Activated CD8-positive, alpha-beta T cell treated with anti-CD3 and anti-CD28 coated beads, Interleukin-2, amount 10 ng/mL, durations not matched to agents 7 days and 5 days (primary cell): ENCODE measurements around the gene MBNL1. TPM values are rescaled to one million over a fixed set of nuclear protein-coding genes. Genes with fewer than 3 reads are reported as not detected.

Experiments
- ATAC-seq: fragments of 150-1000 bp; cut with Tn5 transposase; one replicate; pipeline ENCODE4 v1.10.0; 2021; ENCODE audit warnings: moderate library complexity
- CTCF ChIA-PET: fragments of 350-600 bp; sonication (Branson Sonifier 250); formaldehyde crosslinking; loops from one replicate; lab custom pipeline; 2021; ENCODE audit warnings: antibody characterized with exemption; lab: Charles Lee
- POLR2A ChIA-PET: fragments of 350-600 bp; sonication (Branson Sonifier 250); formaldehyde crosslinking; loops from one replicate; lab custom pipeline; 2021; ENCODE audit warnings: antibody characterized with exemption; lab: Charles Lee
- DNase-seq: peaks from one replicate; pipeline ENCODE4 v3.0.0-alpha.2; 2020
- H3K27ac Mint-ChIP-seq: one replicate; pipeline ENCODE4 v1.8.0; 2021; ENCODE audit warnings: mild to moderate bottlenecking, mixed read lengths
- H3K27me3 Mint-ChIP-seq: one replicate; pipeline ENCODE4 v1.8.0; 2021; ENCODE audit warnings: low read depth, mixed read lengths
- H3K36me3 Mint-ChIP-seq: one replicate; pipeline ENCODE4 v1.8.0; 2021; ENCODE audit warnings: low read depth, mixed read lengths
- H3K4me1 Mint-ChIP-seq: one replicate; pipeline ENCODE4 v1.8.0; 2021; ENCODE audit warnings: low read depth, mixed read lengths
- H3K4me3 Mint-ChIP-seq: one replicate; pipeline ENCODE4 v1.8.0; 2021; ENCODE audit warnings: mild to moderate bottlenecking, mixed read lengths
- H3K9me3 Mint-ChIP-seq: one replicate; pipeline ENCODE4 v1.8.0; 2022; ENCODE audit warnings: mixed read lengths; ENCODE audit not compliant: insufficient read depth
- total RNA-seq, 2 experiments: library from RNA; stranded (reverse); gene quantifications; one replicate each; pipeline ENCODE4 v1.2.3, GENCODE V29; 2021

The MBNL1 gene
- total RNA-seq, 2 experiments from 2014 or later: 469 to 504 TPM

DNA sequence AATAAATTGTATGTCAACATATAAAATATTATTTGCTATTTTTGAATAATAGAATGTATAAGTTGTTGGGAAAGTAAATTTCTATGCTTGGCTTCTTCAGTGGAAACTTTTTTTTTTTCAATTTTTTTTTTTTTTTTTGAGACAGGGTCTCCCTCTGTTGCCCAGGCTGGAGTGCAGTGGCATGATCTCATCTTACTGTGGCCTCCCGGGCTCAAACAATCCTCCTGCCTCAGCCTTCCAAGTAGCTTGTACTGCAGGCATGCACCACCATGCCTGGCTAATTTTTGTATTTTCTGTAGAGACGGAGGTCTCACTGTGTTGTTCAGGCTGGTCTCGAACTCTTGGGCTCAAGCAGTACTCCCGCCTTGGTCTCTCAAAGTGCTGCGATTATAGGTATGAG, 16.8 kb downstream of the MBNL1 start:
- Mint-ChIP-seq H3K4me3 (peak overlapping the region; percentile 52), H3K36me3 (peaks cover 45% of the 10 kb centered on the region), H3K27ac (peak overlapping the region; percentile 58), H3K9me3 (no peaks in the 10 kb centered on the region), H3K4me1 (peaks cover 75% of the 10 kb centered on the region), H3K27me3 (no peaks in the 10 kb centered on the region)
- peak; percentile 22 for ATAC-seq
- ChIA-PET POLR2A (interaction anchor here (0.9 to 1.9 kb wide), 10 partner anchors 10 to 105 kb away, joined by 3 to 7 read pairs (median 4); no protein-coding TSS in a partner anchor), CTCF (interaction anchor here (1.0 to 3.9 kb wide), 9 partner anchors 10 to 158 kb away, joined by 3 to 24 read pairs (median 4); no protein-coding TSS in a partner anchor)
- DNase-seq: no peak

DNA sequence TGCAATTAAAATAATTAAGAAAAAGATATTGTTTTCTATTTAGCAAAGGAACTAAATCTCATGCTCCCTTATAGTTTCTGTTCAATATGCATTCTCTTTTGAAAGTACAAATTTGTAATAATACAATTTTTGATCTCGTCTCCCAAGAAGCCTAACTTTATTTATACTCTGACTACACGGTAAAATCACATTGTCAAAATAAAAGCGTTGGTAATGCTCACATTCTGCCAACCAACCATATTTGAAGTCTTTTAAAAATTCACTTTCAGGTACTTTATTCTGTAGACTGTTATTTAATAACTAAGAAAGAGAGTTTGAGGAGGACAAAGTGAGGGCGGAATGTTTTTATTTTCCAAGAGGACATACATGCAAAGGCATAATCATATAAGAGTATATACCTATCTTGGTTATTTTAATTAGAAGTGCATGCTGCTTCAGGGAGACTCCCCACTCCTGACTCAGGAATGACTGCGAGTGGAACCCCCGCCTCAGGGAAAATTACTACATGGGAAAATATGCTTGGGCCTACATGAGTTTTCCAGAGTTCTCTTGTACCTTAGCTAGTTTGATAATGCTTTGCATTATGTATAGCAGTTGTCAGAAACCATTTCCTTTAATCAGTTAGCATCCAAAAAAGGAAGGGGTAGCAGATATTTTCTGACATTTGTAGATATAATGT, 19.3 kb downstream of the MBNL1 start:
- H3K27me3 Mint-ChIP-seq: no peaks in the 10 kb centered on the region
- no peak overlapping the region for H3K27ac Mint-ChIP-seq
- H3K4me1 Mint-ChIP-seq: peaks cover 78% of the 10 kb centered on the region
- ATAC-seq: no peak
- H3K36me3 Mint-ChIP-seq: peaks cover 50% of the 10 kb centered on the region
- POLR2A ChIA-PET: no interaction called here
- CTCF ChIA-PET: interaction anchor here (1.4 kb wide), 1 partner anchor 10 kb away, joined by 5 read pairs; no protein-coding TSS in a partner anchor
- no peaks in the 10 kb centered on the region for H3K9me3 Mint-ChIP-seq
- H3K4me3 Mint-ChIP-seq: peak overlapping the region; percentile 9
- no peak for DNase-seq

DNA sequence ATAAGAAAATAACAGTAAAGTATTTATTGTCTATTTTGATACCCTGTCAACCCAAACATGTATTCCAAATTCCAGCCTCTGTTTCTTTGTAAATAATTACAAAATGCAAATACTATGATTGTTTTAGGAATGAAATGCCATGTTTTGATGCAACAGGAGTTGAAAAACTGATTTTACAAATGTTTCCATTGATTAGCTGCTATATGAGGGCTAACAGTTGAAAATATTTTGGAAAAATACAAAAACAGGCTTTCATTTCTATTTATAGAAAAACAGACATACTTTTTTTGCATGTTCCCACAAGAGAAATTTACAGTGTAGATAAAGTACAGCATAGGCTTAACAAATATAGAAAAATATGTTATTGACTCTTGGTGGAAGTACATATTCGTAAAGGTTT, 20.0 kb downstream of the MBNL1 start:
- no peak for ATAC-seq
- ChIA-PET CTCF (no interaction called here), POLR2A (no interaction called here)

DNA sequence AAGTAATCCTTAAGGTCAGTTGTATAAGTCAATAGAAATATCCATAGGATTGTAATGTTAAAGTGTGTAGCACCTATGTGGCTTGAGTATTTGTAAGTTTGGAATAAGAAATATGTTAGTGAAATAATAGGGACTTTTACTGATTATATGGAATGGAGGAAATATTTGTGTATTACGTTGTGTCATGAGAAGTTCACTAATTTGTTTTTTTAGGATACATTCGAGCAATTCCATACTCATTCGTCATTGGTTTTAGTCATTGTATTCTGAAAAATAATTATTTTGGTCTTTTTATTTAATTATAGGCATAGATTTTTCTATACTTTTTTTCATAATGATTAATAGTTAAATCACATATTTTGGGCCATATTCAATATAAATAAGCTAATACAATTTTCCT, 21.0 kb downstream of the MBNL1 start:
- no peak for ATAC-seq
- no peak for DNase-seq
- Mint-ChIP-seq H3K36me3 (peaks cover 46% of the 10 kb centered on the region), H3K27me3 (no peaks in the 10 kb centered on the region), H3K27ac (no peak overlapping the region), H3K9me3 (no peaks in the 10 kb centered on the region), H3K4me1 (peaks cover 72% of the 10 kb centered on the region), H3K4me3 (no peak overlapping the region)
- POLR2A ChIA-PET: no interaction called here
- CTCF ChIA-PET: no interaction called here

More for the DNA sequence above, 20.0 kb downstream of the MBNL1 start:
- no peak for DNase-seq
- Mint-ChIP-seq H3K9me3 (no peaks in the 10 kb centered on the region), H3K4me1 (peaks cover 78% of the 10 kb centered on the region), H3K27me3 (no peaks in the 10 kb centered on the region), H3K36me3 (peaks cover 48% of the 10 kb centered on the region), H3K4me3 (no peak overlapping the region), H3K27ac (no peak overlapping the region)

DNA sequence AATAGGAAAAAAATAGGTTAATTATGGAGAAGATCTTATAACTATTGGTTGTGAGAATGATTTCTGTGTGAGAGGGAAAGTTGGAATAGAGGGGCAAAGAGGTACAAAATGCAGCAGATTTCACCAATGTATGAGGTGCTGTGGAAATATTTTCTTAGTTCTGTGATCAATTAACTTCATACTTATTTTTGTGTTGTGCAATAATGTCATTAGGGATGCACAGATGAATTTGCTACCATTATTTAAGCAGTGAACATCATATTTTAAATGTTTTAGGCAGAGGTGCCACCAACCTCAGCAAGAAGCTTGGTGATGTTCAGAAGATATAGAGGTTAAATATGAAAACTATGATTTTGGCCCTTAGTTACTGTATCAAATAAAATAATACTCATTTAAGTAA, 21.6 kb downstream of the MBNL1 start:
- DNase-seq: no peak
- ATAC-seq: no peak
- peak overlapping the region; percentile 11 for H3K27ac Mint-ChIP-seq
- peaks cover 44% of the 10 kb centered on the region for H3K36me3 Mint-ChIP-seq
- no peaks in the 10 kb centered on the region for H3K9me3 Mint-ChIP-seq
- H3K4me3 Mint-ChIP-seq: peak overlapping the region; percentile 38
- H3K27me3 Mint-ChIP-seq: no peaks in the 10 kb centered on the region
- ChIA-PET POLR2A (no interaction called here), CTCF (interaction anchor here (1.0 to 1.6 kb wide), 2 partner anchors 9 to 182 kb away, joined by 3 read pairs; no protein-coding TSS in a partner anchor)
- H3K4me1 Mint-ChIP-seq: peaks cover 70% of the 10 kb centered on the region

DNA sequence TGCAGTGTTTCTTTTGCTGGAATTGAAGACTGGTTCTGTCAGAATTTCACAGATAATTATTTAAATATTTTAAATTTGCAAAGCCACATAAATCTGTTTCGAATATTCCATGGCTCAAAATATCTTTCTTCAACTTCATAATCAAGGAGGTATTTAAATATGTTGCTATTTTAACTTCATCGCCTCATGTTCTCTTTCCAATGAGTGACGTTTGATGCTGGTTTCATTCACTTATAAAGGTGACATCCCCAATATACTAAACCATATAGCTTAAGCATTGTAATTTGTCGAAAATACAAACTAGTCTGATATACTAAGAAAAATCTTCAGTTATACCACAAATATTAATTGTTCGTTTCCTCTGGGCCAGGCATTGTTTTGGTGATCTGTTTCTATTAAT, 22.5 kb downstream of the MBNL1 start:
- Mint-ChIP-seq H3K4me1 (peaks cover 73% of the 10 kb centered on the region), H3K27me3 (no peaks in the 10 kb centered on the region), H3K36me3 (peaks cover 47% of the 10 kb centered on the region), H3K4me3 (no peak overlapping the region), H3K9me3 (no peaks in the 10 kb centered on the region), H3K27ac (no peak overlapping the region)
- ChIA-PET CTCF (interaction anchor here (0.7 to 2.2 kb wide), 5 partner anchors 8 to 181 kb away, joined by 3 to 8 read pairs (median 3); no protein-coding TSS in a partner anchor), POLR2A (no interaction called here)
- ATAC-seq (no peak), DNase-seq (no peak)

DNA sequence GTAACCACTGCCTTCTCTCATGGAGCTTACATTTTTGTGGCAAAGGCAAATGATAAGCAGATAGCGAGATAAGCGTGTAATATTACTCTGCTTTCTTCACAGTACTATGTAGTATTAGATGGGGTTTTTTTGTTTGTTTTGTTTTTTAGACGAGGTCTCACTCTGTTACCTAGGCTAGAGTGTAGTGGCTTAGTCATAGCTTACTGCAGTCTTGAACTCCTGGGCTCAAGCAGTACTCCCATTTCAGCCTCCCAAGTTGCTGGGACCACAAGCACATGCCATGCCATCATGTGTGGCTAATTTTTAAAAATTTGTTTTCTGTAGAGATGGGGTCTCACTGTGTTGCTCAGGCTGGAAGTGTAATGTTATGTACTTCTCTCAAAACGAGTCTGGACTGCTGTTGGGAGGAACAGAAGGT, 22.9 kb downstream of the MBNL1 start:
- Mint-ChIP-seq H3K36me3 (peaks cover 50% of the 10 kb centered on the region), H3K4me3 (no peak overlapping the region), H3K9me3 (no peaks in the 10 kb centered on the region), H3K27me3 (no peaks in the 10 kb centered on the region), H3K27ac (peak overlapping the region; percentile 7), H3K4me1 (peaks cover 76% of the 10 kb centered on the region)
- ATAC-seq (peak; percentile 61), DNase-seq (no peak)
- POLR2A ChIA-PET: interaction anchor here (1.1 kb wide), 1 partner anchor 48 kb away, joined by 4 read pairs; no protein-coding TSS in a partner anchor
- CTCF ChIA-PET: interaction anchor here (0.7 to 2.2 kb wide), 7 partner anchors 8 to 115 kb away, joined by 3 to 8 read pairs (median 3); no protein-coding TSS in a partner anchor

DNA sequence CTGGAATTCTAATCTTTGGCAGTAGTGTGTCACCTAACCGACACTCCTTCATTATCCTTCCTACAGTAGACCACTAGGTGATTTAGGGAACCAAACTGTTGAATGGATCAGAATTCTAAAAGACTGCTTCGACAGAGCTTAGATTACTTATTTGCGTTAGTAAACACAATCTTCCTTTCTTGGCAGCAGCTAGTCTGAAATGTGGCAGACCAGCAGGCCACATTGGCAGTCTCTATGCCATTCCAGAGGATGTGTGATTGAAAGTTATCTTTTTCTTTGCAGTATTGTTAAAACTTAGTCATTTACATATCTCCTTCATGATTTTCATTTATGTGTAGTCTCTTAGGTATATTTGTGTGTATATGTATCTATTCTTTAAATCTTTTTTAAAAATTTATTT, 23.6 kb downstream of the MBNL1 start:
- ChIA-PET POLR2A (interaction anchor here (1.1 kb wide), 1 partner anchor 48 kb away, joined by 4 read pairs; no protein-coding TSS in a partner anchor), CTCF (interaction anchor here (0.8 to 2.2 kb wide), 5 partner anchors 11 to 108 kb away, joined by 3 to 8 read pairs (median 3); no protein-coding TSS in a partner anchor)
- Mint-ChIP-seq H3K4me1 (peaks cover 76% of the 10 kb centered on the region), H3K9me3 (no peaks in the 10 kb centered on the region), H3K36me3 (peaks cover 52% of the 10 kb centered on the region), H3K27ac (no peak overlapping the region), H3K4me3 (no peak overlapping the region), H3K27me3 (no peaks in the 10 kb centered on the region)
- DNase-seq (no peak), ATAC-seq (no peak)

DNA sequence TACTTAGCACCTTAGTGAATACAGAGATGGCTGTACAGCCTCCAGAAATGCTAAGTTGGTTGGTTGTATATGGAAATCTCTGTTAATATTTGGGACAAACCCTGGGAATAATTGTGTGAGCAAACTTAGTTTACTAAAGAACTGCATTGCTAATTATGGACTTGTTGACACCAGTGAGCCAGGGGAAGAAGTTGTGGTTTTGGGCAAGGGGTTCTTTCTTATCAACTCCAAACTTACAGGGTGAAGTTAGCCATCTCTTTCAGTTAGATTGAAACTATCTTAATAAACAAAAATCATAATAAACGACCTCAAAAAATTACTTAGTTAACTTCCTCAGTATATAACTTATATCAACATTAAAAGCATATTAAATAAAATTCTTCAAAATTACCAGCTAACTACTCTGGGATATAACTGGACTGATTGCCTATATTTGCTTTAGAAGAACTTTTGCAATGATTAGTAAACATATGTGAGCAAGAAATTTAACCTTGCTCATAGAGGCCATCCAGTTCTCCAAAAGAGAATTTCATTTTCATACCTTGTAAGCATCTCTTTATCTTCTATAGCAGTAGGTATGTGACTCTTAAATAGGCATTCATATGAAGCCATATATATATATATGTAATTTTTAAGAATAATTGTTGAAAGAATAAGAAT, 24.7 kb downstream of the MBNL1 start:
- ChIA-PET POLR2A (no interaction called here), CTCF (no interaction called here)
- peaks cover 49% of the 10 kb centered on the region for H3K36me3 Mint-ChIP-seq
- H3K27ac Mint-ChIP-seq: peak overlapping the region; percentile 12
- H3K4me1 Mint-ChIP-seq: peaks cover 71% of the 10 kb centered on the region
- H3K9me3 Mint-ChIP-seq: no peaks in the 10 kb centered on the region
- DNase-seq (no peak), ATAC-seq (no peak)
- H3K27me3 Mint-ChIP-seq: no peaks in the 10 kb centered on the region
- no peak overlapping the region for H3K4me3 Mint-ChIP-seq

DNA sequence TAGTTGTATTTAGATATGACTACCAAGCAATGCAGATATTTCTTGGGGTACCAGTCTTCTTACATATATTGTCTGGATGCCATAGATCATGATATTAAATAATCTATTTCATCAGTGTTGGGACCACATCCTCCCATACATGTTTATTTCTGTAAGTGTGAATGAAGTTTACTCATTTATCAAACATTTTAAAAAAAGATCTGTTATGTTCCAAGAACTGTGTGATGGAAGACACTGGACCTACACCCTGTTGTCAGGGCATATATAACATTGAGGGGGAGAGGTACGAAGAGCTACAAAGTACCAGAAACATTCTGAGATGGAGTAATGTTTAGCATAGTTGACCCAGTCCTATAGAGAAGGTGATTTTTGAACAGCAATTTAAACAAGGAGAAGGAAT, 26.6 kb downstream of the MBNL1 start:
- H3K36me3 Mint-ChIP-seq: peaks cover 58% of the 10 kb centered on the region
- H3K4me1 Mint-ChIP-seq: peaks cover 75% of the 10 kb centered on the region
- DNase-seq (no peak), ATAC-seq (no peak)
- CTCF ChIA-PET: interaction anchor here (0.8 to 1.2 kb wide), 3 partner anchors 12 to 14 kb away, joined by 3 read pairs; no protein-coding TSS in a partner anchor
- H3K4me3 Mint-ChIP-seq: no peak overlapping the region
- POLR2A ChIA-PET: no interaction called here
- H3K27ac Mint-ChIP-seq: peak overlapping the region; percentile 41
- H3K9me3 Mint-ChIP-seq: no peaks in the 10 kb centered on the region
- H3K27me3 Mint-ChIP-seq: no peaks in the 10 kb centered on the region

DNA sequence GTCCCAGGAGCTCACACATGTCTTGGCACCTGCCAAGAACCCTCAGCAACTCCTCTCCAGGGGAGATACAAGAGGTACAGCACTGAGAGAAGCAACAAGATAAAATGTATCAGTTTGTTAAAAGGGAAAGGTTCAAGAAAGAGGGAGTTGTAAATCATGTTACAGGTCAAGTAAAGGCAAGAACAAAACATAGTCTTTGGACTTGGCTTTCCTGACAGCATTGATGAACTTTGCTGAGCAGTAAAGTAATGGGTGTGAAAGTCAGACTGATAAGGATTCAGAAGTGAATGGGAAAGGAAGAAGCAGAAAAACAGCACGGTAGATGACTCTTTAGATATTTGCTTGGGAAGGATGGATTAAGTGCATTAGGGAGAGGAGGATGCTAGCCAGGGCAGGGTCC, 27.1 kb downstream of the MBNL1 start:
- peaks cover 74% of the 10 kb centered on the region for H3K4me1 Mint-ChIP-seq
- no peak overlapping the region for H3K4me3 Mint-ChIP-seq
- DNase-seq (no peak), ATAC-seq (no peak)
- ChIA-PET POLR2A (no interaction called here), CTCF (interaction anchor here (0.8 to 1.8 kb wide), 4 partner anchors 12 to 112 kb away, joined by 3 to 5 read pairs (median 3); no protein-coding TSS in a partner anchor)
- H3K27me3 Mint-ChIP-seq: no peaks in the 10 kb centered on the region
- peak overlapping the region; percentile 41 for H3K27ac Mint-ChIP-seq
- no peaks in the 10 kb centered on the region for H3K9me3 Mint-ChIP-seq
- H3K36me3 Mint-ChIP-seq: peaks cover 58% of the 10 kb centered on the region
